Epithelial cell of esophagus (primary cell): ENCODE measurements around the gene STOX1.

Experiments
- DNase-seq: peaks from one replicate; pipeline ENCODE4 v3.0.0; 2010; ENCODE audit warnings: low read depth
- H3K4me3 ChIP-seq: 2 replicates; pipeline ENCODE4 v1.5.1; 2011; ENCODE audit warnings: mild to moderate bottlenecking, low read length, control low read depth
- CTCF ChIP-seq: IDR thresholded peaks from 2 replicates; pipeline ENCODE4 v1.5.1; 2011; ENCODE audit warnings: low read depth, mild to moderate bottlenecking, low read length, control low read depth, inconsistent platforms; ENCODE audit not compliant: insufficient read depth; ENCODE audit errors: missing control alignments

Gene STOX1

GRCh38 chr10:68826764-68827591, at the start of gene STOX1:
TSS of gene STOX1 (plus strand) at chr10:68827531. CDS start at chr10:68827624, 93 bp downstream.
- H3K4me3 ChIP-seq = peak within 1 kb of the TSS; percentile 50
- no peak for TF ChIP-seq CTCF
- peak; percentile 68 for DNase-seq

DNA sequence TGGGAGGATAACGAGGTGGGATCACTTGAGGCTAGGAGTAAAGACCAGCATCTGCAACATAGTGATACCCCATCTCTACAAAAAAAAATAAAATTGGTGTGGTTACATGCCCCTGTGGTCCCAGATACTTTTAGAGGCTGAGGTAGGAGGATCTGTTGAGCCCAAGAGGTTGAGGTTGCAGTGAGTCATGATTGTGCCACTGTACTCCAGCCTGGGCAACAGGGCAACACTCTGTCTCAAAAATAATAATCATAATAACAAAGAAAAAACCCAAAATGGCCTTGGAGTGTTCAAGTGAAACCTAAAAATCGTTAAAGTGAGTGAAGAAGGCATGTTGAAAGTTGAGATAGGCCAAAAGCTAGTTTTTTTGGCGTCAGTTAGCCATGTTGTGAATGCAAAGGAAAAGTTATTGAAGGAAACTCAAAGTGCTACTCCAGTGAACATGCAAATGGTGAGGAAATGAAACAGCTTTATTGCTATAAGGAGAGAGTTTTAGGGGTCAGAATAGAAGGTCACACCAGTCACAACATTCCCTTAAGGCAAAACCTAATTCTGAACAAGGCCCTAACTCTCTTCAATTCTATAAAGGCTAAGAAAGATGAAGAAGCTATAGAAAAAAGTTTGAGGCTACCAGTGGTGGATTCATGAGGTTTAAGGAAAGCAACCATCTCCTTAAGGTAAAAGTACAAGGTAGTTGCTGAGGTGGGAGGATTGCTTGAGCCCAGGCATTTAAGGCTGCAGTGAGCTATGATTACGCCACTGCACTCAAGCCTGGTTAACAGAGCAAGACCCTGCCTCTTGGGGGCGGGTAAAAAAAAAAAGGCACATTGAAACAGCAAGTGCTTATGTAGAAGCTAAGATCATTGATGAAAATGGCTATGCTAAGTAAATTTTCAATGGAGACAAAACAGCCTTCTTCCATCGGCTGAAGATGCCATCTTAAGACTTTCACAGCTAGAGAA, 45.4 kb upstream of the STOX1 start:
- H3K4me3 ChIP-seq = no peak overlapping the region
- DNase-seq = no peak
- TF ChIP-seq CTCF = no peak

GRCh38 chr10:68784476-68784875, 42.9 kb upstream of the STOX1 start:
- no peak for DNase-seq
- TF ChIP-seq CTCF = no peak

DNA sequence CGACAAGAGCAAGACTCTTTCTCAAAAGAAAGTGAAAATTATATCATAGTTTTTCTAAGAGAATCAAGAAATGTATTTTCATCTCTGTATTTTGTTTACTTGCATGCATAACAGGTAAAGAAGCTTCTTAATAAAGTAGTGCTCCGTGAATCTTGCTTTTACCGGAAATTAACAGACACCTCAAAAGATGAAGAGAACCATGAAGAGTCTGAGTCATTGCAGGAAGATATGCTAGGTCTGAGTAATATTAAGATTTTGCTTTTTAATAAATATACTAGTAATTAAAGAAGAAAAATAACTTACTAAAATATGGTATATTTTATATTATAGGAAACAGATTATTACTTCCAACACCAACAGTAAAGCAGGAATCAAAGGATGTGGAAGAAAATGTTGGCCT, 39.5 kb upstream of the STOX1 start:
- no peak for DNase-seq
- no peak overlapping the region for H3K4me3 ChIP-seq
- TF ChIP-seq CTCF = no peak

More at GRCh38 chr10:68784476-68784875, 42.9 kb upstream of the STOX1 start:
- H3K4me3 ChIP-seq = no peak overlapping the region

DNA sequence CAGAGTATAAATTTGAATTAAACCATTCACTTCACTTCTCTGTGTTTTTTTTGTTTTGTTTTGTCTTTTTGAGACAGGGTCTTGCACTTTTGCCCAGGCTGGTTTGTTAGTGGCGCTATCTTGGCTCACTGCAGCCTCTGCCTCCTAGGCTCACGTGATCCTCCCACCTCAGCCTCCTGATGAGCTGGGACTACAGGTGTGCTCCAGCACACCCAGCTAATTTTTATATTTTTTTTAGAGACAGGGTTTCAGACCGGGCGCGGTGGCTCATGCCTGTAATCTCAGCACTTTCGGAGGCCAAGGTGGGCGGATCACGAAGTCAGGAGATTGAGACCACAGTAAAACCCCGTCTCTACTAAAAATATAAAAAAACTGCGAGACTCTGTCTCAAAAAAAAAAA, 36.9 kb upstream of the STOX1 start:
- no peak overlapping the region for H3K4me3 ChIP-seq
- TF ChIP-seq CTCF = no peak
- DNase-seq = no peak

- no peak overlapping the region for H3K4me3 ChIP-seq
- DNase-seq = no peak
- TF ChIP-seq CTCF = no peak
These were observed 35.2 kb upstream of the STOX1 start for GRCh38 chr10:68792115-68792514.
